HepG2 (cell line): ENCODE data around the gene FUT6. TPM values are rescaled to one million over a fixed set of nuclear protein-coding genes. Genes with fewer than 3 reads are reported as not detected.

Experiments
- DPF2 ChIP-seq: sonication (generic); formaldehyde crosslinking; IDR thresholded peaks from 2 replicates; pipeline ENCODE4 v1.4.0; 2020; ENCODE audit warnings: mild to moderate bottlenecking, low read depth, missing genetic modification reagents, borderline replicate concordance
- EED ChIP-seq: sonication (generic); formaldehyde crosslinking; IDR thresholded peaks from 2 replicates; pipeline ENCODE4 v1.5.0; 2020; ENCODE audit warnings: mild to moderate bottlenecking, missing genetic modification reagents
- KDM2A ChIP-seq: sonication (generic); formaldehyde crosslinking; IDR thresholded peaks from 2 replicates; pipeline ENCODE4 v1.4.0; 2020; ENCODE audit warnings: low read depth, missing genetic modification reagents, borderline replicate concordance
- MTF2 ChIP-seq: sonication (generic); formaldehyde crosslinking; IDR thresholded peaks from 2 replicates; pipeline ENCODE4 v1.5.0; 2020; ENCODE audit warnings: missing genetic modification reagents, borderline replicate concordance
- NFYB ChIP-seq: sonication (generic); formaldehyde crosslinking; IDR thresholded peaks from 2 replicates; pipeline ENCODE4 v1.4.0; 2020; ENCODE audit warnings: missing genetic modification reagents
- PHF8 ChIP-seq: sonication (generic); formaldehyde crosslinking; IDR thresholded peaks from 2 replicates; pipeline ENCODE4 v1.5.0; 2020; ENCODE audit warnings: missing genetic modification reagents
- SKI ChIP-seq: fragments of 450-650 bp; IDR thresholded peaks from one replicate; pipeline ENCODE4 v1.6.1; 2018; ENCODE audit warnings: mild to moderate bottlenecking; ENCODE audit not compliant: partially characterized antibody
- SNAI1 ChIP-seq: sonication (generic); formaldehyde crosslinking; IDR thresholded peaks from 2 replicates; pipeline ENCODE4 v1.5.0; 2020; ENCODE audit warnings: mild to moderate bottlenecking, missing genetic modification reagents, borderline replicate concordance
- XRCC5 ChIP-seq: fragments of 200-400 bp; formaldehyde crosslinking; optimal IDR thresholded peaks from 2 replicates; pipeline ENCODE3; 2017; ENCODE audit warnings: mild to moderate bottlenecking, low read length
- ZFP36L1 ChIP-seq: sonication (generic); formaldehyde crosslinking; IDR thresholded peaks from 2 replicates; pipeline ENCODE4 v1.8.0; 2022; ENCODE audit warnings: mild to moderate bottlenecking, missing genetic modification reagents, moderate library complexity
- ZMYM4 ChIP-seq: sonication (generic); formaldehyde crosslinking; IDR thresholded peaks from 2 replicates; pipeline ENCODE4 v1.8.1; 2023; ENCODE audit warnings: mild to moderate bottlenecking, missing genetic modification reagents
- ZNF180 ChIP-seq: sonication (generic); formaldehyde crosslinking; IDR thresholded peaks from 2 replicates; pipeline ENCODE4 v1.4.0; 2020; ENCODE audit warnings: low read depth, missing genetic modification reagents, borderline replicate concordance
- ZNF24 ChIP-seq: fragments of 450-650 bp; IDR thresholded peaks from 2 replicates; pipeline ENCODE4 v1.6.1; 2017; ENCODE audit warnings: antibody characterized with exemption, mild to moderate bottlenecking
- ZNF263 ChIP-seq: sonication (generic); formaldehyde crosslinking; IDR thresholded peaks from 2 replicates; pipeline ENCODE4 v1.4.0; 2020; ENCODE audit warnings: missing genetic modification reagents
- ZNF468 ChIP-seq: sonication (generic); formaldehyde crosslinking; IDR thresholded peaks from 2 replicates; pipeline ENCODE4 v1.8.0; 2022; ENCODE audit warnings: mild to moderate bottlenecking, moderate library complexity, missing genetic modification reagents
- ZNF615 ChIP-seq: sonication (generic); formaldehyde crosslinking; IDR thresholded peaks from 2 replicates; pipeline ENCODE4 v1.5.0; 2020; ENCODE audit warnings: mild to moderate bottlenecking, missing genetic modification reagents, borderline replicate concordance
- polyA plus RNA-seq, 8 experiments: library from polyadenylated mRNA; depleted of rRNA in 3 of 8; stranded (reverse) in 7 of 8; unstranded in 1 of 8; fragments of >200 nt; fragmentation: Illumina TruSeq in 4 of 8; extraction: Trizol in 4 of 8; gene quantifications; 2 replicates each; pipeline versions ENCODE4 v1.2.1 to v1.2.3, GENCODE V29; 2011 to 2016; ENCODE audit warnings: low read depth in 4 of 8, missing spikeins in 1 of 8, mixed read lengths in 1 of 8; ENCODE audit not compliant: insufficient read depth in 1 of 8
- total RNA-seq, 5 experiments: library from RNA; depleted of rRNA; stranded (reverse); fragments of >200 nt; fragmentation: Illumina TruSeq; extraction: Trizol; gene quantifications; 2 replicates each; pipeline ENCODE4 v1.2.3, GENCODE V29; 2016; ENCODE audit warnings: low read depth in 1 of 5
- TF ChIP-seq, protein P1 (sequence below): sonication (generic); formaldehyde crosslinking; IDR thresholded peaks from 2 replicates; pipeline ENCODE4 v1.5.0; 2020; ENCODE audit warnings: mild to moderate bottlenecking, low read depth, missing genetic modification reagents, borderline replicate concordance
- TF ChIP-seq, protein P2 (sequence below): IDR thresholded peaks from 2 replicates; pipeline ENCODE4 v1.6.1; 2018; ENCODE audit warnings: missing genetic modification reagents, mild to moderate bottlenecking, missing compliant biosample characterization
- TF ChIP-seq, protein P3 (sequence below): sonication (generic); formaldehyde crosslinking; IDR thresholded peaks from 2 replicates; pipeline ENCODE4 v1.5.1; 2020; ENCODE audit warnings: missing genetic modification reagents, mild to moderate bottlenecking, borderline replicate concordance
- TF ChIP-seq, protein P4 (sequence below): sonication (generic); formaldehyde crosslinking; IDR thresholded peaks from 2 replicates; pipeline ENCODE4 v1.8.0; 2022; ENCODE audit warnings: missing genetic modification reagents, low read depth, mild to moderate bottlenecking, borderline replicate concordance
- TF ChIP-seq, protein P5 (sequence below): sonication (generic); formaldehyde crosslinking; IDR thresholded peaks from 2 replicates; pipeline ENCODE4 v1.8.0; 2022; ENCODE audit warnings: missing genetic modification reagents, mild to moderate bottlenecking, moderate library complexity, borderline replicate concordance
- TF ChIP-seq, protein P6 (sequence below): sonication (generic); formaldehyde crosslinking; IDR thresholded peaks from 2 replicates; pipeline ENCODE4 v1.5.0; 2020; ENCODE audit warnings: missing genetic modification reagents, mild to moderate bottlenecking, borderline replicate concordance

FUT6 gene
- total and polyA plus RNA-seq, 2 of the 13 experiments (the other 11 are each of a cell fraction or from before 2014, with no cell fraction given): 8.2 to 27.7 TPM

DNA sequence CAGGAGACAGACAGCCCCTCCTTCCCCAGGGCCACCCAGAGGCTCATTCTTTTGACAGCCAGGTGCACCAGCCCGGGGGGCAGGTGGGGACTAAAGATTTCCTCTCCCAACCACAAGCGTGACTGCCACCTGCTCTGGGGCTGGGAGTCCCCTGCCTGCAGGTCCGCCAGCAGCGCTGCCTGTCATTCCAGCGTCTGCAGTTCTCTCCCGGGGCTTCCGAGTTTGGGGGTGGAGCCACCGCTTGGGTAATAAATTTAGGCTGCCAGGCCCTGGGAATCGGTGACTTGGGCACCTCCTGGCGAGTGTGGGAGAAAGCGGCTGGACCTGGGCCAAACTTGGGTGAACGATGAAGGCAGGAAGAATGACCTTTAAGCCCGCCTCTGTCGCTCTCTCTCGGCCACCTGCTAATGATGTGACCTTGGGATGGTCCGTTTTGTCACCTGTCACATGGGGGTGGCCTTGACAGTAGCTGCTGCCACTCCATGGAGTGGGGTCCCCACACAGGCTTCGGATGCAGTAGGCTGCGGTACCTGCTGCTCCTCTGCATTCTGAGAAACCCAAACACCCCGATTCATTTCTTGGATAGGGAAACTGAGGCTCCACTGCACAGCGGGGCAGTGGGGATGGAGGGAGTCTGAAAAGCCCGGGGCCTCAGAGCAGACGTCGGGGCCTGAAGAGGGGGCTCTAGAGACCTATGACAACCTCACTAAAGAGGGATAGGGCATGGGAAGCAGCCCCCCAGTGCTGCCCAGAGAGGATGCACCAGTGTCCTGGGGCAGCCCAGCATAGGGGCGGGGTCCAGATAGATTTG, 12.8 kb downstream of the FUT6 start (continued):
- TF ChIP-seq DPF2 (CRISPR knock-in tag) (no peak; the same call in 1 of the 2 replicates), XRCC5 (peak; percentile 13), PHF8 (no peak), ZFP36L1 (CRISPR knock-in tag) (0 out of 2 replicates have a peak, but pooled peaks have one; percentile 45), ZNF24 (no peak), ZNF615 (CRISPR knock-in tag) (no peak), EED (CRISPR knock-in tag) (no peak), SKI (peak; percentile 72), MTF2 (CRISPR knock-in tag) (peak; percentile 25; the same call in 1 of the 2 replicates), SNAI1 (CRISPR knock-in tag) (peak; percentile 91), ZNF468 (no peak), ZNF180 (CRISPR knock-in tag) (no peak), ZMYM4 (CRISPR knock-in tag) (peak; percentile 73), NFYB (no peak), KDM2A (CRISPR knock-in tag) (peak; percentile 74), ZNF263 (CRISPR knock-in tag) (no peak)
- TF ChIP-seq, protein P1, sequence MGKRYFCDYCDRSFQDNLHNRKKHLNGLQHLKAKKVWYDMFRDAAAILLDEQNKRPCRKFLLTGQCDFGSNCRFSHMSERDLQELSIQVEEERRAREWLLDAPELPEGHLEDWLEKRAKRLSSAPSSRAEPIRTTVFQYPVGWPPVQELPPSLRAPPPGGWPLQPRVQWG (CRISPR knock-in tag): no peak
- TF ChIP-seq, protein P2, sequence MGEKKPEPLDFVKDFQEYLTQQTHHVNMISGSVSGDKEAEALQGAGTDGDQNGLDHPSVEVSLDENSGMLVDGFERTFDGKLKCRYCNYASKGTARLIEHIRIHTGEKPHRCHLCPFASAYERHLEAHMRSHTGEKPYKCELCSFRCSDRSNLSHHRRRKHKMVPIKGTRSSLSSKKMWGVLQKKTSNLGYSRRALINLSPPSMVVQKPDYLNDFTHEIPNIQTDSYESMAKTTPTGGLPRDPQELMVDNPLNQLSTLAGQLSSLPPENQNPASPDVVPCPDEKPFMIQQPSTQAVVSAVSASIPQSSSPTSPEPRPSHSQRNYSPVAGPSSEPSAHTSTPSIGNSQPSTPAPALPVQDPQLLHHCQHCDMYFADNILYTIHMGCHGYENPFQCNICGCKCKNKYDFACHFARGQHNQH (CRISPR knock-in tag): peak; percentile 75
- TF ChIP-seq, protein P3, sequence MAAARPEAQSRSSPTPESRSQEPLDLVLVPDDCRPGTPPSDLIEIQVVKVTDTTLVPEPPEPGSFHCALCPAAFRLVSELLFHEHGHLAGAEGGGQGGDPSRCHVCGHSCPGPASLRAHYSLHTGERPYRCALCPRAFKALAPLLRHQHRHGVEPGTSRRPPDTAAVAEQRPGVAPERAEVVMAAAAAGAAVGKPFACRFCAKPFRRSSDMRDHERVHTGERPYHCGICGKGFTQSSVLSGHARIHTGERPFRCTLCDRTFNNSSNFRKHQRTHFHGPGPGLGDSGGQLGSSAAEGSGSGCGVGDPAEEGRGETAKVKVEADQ (CRISPR knock-in tag): no peak; the same call in 1 of the 2 replicates
- TF ChIP-seq, protein P4, sequence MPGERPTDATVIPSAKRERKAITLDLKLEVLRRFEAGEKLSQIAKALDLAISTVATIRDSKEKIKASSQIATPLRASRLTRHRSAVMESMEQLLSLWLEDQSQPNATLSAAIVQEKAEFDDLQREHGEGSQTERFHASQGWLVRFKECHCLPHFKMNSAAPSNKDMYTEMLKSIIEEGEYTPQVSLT (CRISPR knock-in tag): no peak
- TF ChIP-seq, protein P5, sequence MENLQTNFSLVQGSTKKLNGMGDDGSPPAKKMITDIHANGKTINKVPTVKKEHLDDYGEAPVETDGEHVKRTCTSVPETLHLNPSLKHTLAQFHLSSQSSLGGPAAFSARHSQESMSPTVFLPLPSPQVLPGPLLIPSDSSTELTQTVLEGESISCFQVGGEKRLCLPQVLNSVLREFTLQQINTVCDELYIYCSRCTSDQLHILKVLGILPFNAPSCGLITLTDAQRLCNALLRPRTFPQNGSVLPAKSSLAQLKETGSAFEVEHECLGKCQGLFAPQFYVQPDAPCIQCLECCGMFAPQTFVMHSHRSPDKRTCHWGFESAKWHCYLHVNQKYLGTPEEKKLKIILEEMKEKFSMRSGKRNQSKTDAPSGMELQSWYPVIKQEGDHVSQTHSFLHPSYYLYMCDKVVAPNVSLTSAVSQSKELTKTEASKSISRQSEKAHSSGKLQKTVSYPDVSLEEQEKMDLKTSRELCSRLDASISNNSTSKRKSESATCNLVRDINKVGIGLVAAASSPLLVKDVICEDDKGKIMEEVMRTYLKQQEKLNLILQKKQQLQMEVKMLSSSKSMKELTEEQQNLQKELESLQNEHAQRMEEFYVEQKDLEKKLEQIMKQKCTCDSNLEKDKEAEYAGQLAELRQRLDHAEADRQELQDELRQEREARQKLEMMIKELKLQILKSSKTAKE: peak; percentile 15; the same call in 1 of the 2 replicates
- TF ChIP-seq, protein P6, sequence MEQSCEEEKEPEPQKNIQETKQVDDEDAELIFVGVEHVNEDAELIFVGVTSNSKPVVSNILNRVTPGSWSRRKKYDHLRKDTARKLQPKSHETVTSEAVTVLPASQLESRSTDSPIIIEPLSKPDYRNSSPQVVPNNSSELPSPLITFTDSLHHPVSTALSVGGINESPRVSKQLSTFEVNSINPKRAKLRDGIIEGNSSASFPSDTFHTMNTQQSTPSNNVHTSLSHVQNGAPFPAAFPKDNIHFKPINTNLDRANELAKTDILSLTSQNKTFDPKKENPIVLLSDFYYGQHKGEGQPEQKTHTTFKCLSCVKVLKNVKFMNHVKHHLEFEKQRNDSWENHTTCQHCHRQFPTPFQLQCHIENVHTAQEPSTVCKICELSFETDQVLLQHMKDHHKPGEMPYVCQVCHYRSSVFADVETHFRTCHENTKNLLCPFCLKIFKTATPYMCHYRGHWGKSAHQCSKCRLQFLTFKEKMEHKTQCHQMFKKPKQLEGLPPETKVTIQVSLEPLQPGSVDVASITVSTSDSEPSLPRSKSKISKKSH (CRISPR knock-in tag): no peak; the same call in 1 of the 2 replicates
